ENCODE results near the gene CXCL8. TPM values are rescaled to one million over a fixed set of nuclear protein-coding genes. Genes with fewer than 3 reads are reported as not detected.
"Not testable (repeated sequence)": the region's sequence is repeated elsewhere in the genome, so short reads cannot be mapped to it uniquely, and the experiment has no call there.

The CXCL8 gene
- total RNA-seq, 1 donor from 2014 or later, result not detected

GRCh38 chr4:73765296-73765695 lies 24.9 kb downstream of the CXCL8 start:
- H3K36me3 Mint-ChIP-seq (ENCODE audit: unreplicated experiment), result no peaks in the 10 kb centered on the region
- H3K27me3 Mint-ChIP-seq (ENCODE audit: unreplicated experiment), result peaks cover 2% of the 10 kb centered on the region
- H3K4me3 Mint-ChIP-seq (ENCODE audit: unreplicated experiment), result no peak overlapping the region
- no peak for TF ChIP-seq CTCF (IDR thresholded peaks at IDR 0.05; ENCODE audit: partially characterized antibody, unreplicated experiment)
- no peaks in the 10 kb centered on the region for H3K4me1 Mint-ChIP-seq (ENCODE audit: low read depth, unreplicated experiment)
- DNase-seq, result no peak
- no peaks in the 10 kb centered on the region for H3K9me3 Mint-ChIP-seq (ENCODE audit: unreplicated experiment)
- H3K27ac Mint-ChIP-seq (ENCODE audit: unreplicated experiment), result no peak overlapping the region

GRCh38 chr4:73770917-73771316 lies 30.5 kb downstream of the CXCL8 start:
- H3K4me1 Mint-ChIP-seq (ENCODE audit: low read depth, unreplicated experiment), result no peaks in the 10 kb centered on the region
- H3K27ac Mint-ChIP-seq (ENCODE audit: unreplicated experiment), result no peak overlapping the region
- no peak for DNase-seq
- no peaks in the 10 kb centered on the region for H3K36me3 Mint-ChIP-seq (ENCODE audit: unreplicated experiment)
- H3K9me3 Mint-ChIP-seq (ENCODE audit: unreplicated experiment), result no peaks in the 10 kb centered on the region
- H3K4me3 Mint-ChIP-seq (ENCODE audit: unreplicated experiment), result no peak overlapping the region
- no peak for TF ChIP-seq CTCF (IDR thresholded peaks at IDR 0.05; ENCODE audit: partially characterized antibody, unreplicated experiment)
- no peaks in the 10 kb centered on the region for H3K27me3 Mint-ChIP-seq (ENCODE audit: unreplicated experiment)

- TF ChIP-seq CTCF (IDR thresholded peaks at IDR 0.05; ENCODE audit: partially characterized antibody, unreplicated experiment), result no peak
- H3K9me3 Mint-ChIP-seq (ENCODE audit: unreplicated experiment), result no peaks in the 10 kb centered on the region
- DNase-seq, result no peak
- no peak overlapping the region for H3K27ac Mint-ChIP-seq (ENCODE audit: unreplicated experiment)
- no peaks in the 10 kb centered on the region for H3K36me3 Mint-ChIP-seq (ENCODE audit: unreplicated experiment)
- no peaks in the 10 kb centered on the region for H3K4me1 Mint-ChIP-seq (ENCODE audit: low read depth, unreplicated experiment)
- no peak overlapping the region for H3K4me3 Mint-ChIP-seq (ENCODE audit: unreplicated experiment)
- H3K27me3 Mint-ChIP-seq (ENCODE audit: unreplicated experiment), result no peaks in the 10 kb centered on the region
Observed at GRCh38 chr4:73772363-73772762, 32.0 kb downstream of the CXCL8 start.

- DNase-seq; H3K36me3 Mint-ChIP-seq (ENCODE audit: unreplicated experiment); H3K9me3 Mint-ChIP-seq (ENCODE audit: unreplicated experiment); H3K4me1 Mint-ChIP-seq (ENCODE audit: low read depth, unreplicated experiment); H3K27me3 Mint-ChIP-seq (ENCODE audit: unreplicated experiment); H3K4me3 Mint-ChIP-seq (ENCODE audit: unreplicated experiment); H3K27ac Mint-ChIP-seq (ENCODE audit: unreplicated experiment): not testable (repeated sequence)
Observed at GRCh38 chr4:73774406-73774805, 34.0 kb downstream of the CXCL8 start.

GRCh38 chr4:73776321-73776729 lies 36.0 kb downstream of the CXCL8 start:
- Mint-ChIP-seq H3K9me3 (ENCODE audit: unreplicated experiment) (no peaks in the 10 kb centered on the region), H3K4me3 (ENCODE audit: unreplicated experiment) (no peak overlapping the region)
- no peak for DNase-seq

More at GRCh38 chr4:73776321-73776729, 36.0 kb downstream of the CXCL8 start:
- TF ChIP-seq CTCF (IDR thresholded peaks at IDR 0.05; ENCODE audit: partially characterized antibody, unreplicated experiment), result no peak
- Mint-ChIP-seq H3K27ac (ENCODE audit: unreplicated experiment) (no peak overlapping the region), H3K27me3 (ENCODE audit: unreplicated experiment) (no peaks in the 10 kb centered on the region), H3K36me3 (ENCODE audit: unreplicated experiment) (no peaks in the 10 kb centered on the region), H3K4me1 (ENCODE audit: low read depth, unreplicated experiment) (no peaks in the 10 kb centered on the region)

Measured in glutamatergic neuron (in vitro differentiated cells).